ENCODE measurements around the gene CTNNA1.
A peak's percentile ranks its signal among the peaks of the same experiment; 100 is the strongest.

The CTNNA1 gene

DNA sequence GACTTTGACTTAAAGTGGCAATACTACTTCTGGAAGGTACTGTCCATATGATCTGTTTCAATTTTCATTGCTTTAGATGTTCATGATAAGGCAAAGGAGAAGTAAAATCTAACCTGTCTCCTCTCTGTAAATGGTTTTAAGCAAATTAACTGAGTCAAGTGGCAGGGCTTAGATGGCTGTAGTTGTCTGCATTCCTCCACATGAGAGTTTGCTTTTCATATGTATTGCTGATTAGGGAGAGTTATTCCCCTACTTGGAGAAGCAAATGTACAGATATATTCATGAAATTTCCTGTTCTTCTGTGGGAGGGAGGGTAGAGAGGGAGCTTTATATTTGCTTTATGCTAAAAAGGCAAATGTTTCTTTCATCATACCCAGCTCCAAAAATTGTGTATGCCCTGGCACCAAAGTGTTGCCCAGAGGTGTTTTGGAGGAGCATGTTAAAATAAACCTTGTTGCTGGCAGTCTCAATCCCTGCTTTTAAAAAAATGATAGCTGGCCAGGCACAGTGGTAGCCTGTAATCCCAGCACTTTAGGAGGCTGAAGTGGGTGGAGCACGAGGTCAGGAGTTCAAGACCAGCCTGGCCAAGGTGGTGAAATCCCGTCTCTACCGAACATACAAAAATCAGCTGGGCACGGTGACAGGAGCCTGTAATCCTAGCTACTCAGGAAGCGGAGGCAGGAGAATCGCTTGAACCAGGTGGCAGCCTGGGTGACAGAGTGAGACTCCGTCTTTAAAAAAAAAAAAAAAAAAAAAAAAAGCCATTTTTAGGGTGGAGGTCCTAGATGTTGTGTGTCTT, 125.4 kb downstream of the CTNNA1 start:
- no peak for TF ChIP-seq CTCF (IDR thresholded peaks at IDR 0.05)
- Mint-ChIP-seq H3K27me3 (ENCODE audit: low read depth, poor library complexity) (no peaks in the 10 kb centered on the region), H3K4me3 (no peak overlapping the region), H3K27ac (no peak overlapping the region), H3K36me3 (ENCODE audit: low read depth) (peaks cover 73% of the 10 kb centered on the region), H3K4me1 (peaks cover 52% of the 10 kb centered on the region), H3K9me3 (peaks cover 11% of the 10 kb centered on the region)
- DNase-seq, result no peak

DNA sequence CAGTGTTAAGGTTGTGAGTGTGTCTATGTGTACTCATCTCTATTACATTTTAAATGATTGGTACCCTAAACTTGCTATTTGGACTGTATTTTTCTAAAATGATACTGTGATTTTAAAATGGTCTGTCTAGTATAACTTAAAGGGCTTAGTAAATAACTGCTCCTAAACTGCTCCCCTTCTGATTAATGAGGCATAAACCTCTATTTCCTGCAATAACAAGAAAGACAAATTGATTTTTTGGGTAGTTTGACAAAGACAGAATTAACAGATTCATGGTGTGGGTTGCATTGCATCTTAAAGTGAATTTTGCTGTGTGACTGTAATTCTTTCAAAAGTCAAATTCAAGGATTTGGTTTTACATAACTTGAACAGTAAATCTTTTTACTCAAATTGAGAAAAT, 130.0 kb downstream of the CTNNA1 start:
- peaks cover 31% of the 10 kb centered on the region for H3K4me1 Mint-ChIP-seq
- H3K36me3 Mint-ChIP-seq (ENCODE audit: low read depth), result peaks cover 88% of the 10 kb centered on the region
- H3K27me3 Mint-ChIP-seq (ENCODE audit: low read depth, poor library complexity), result no peaks in the 10 kb centered on the region
- H3K27ac Mint-ChIP-seq, result peak overlapping the region; percentile 24
- H3K4me3 Mint-ChIP-seq, result no peak overlapping the region
- no peak for TF ChIP-seq CTCF (IDR thresholded peaks at IDR 0.05)
- peaks cover 5% of the 10 kb centered on the region for H3K9me3 Mint-ChIP-seq
- DNase-seq, result no peak

DNA sequence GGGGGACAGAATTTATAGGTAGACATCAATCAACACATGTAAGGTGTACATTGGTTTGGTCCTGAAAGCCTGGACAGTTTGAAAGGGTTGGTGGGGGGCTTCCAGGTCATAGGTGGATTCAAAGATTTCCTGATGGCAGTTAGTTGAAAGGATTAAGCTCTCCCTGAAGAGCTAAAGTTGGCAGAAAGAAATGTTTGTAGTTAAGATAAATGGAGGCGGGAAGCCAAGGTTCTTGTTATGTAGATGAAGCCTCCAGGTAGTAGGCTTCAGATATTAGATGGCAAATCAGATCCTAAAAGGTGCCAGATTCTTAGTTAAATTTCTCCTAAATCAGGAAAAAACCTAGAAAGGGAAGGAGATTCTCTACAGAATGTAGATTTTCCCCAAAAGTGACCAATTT, 130.9 kb downstream of the CTNNA1 start:
- no peak for DNase-seq
- no peak for TF ChIP-seq CTCF (IDR thresholded peaks at IDR 0.05)
- H3K27me3 Mint-ChIP-seq (ENCODE audit: low read depth, poor library complexity), result no peaks in the 10 kb centered on the region
- peaks cover 89% of the 10 kb centered on the region for H3K36me3 Mint-ChIP-seq (ENCODE audit: low read depth)
- no peak overlapping the region for H3K4me3 Mint-ChIP-seq
- peak overlapping the region; percentile 24 for H3K27ac Mint-ChIP-seq
- H3K4me1 Mint-ChIP-seq, result peaks cover 31% of the 10 kb centered on the region
- H3K9me3 Mint-ChIP-seq, result peaks cover 10% of the 10 kb centered on the region

DNA sequence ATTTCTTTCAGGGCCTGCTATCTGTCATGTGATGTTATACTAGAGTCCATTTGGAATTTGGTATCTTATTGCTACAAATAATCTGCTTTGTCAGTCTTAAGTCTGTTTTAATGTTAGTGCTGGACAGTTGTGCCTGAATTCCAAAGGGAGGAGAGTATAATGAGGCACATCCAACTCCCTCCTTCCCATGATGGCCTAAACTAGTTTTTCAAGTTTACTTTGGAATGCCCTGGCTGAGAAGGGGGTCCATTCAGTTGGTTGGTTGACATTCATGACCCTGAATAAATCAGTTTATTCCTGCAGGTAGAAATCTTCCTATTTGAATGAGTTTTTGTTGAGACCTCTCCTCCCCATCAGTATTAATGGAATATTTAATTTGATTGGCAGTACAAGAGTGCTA, 131.3 kb downstream of the CTNNA1 start:
- Mint-ChIP-seq H3K27ac (no peak overlapping the region), H3K36me3 (ENCODE audit: low read depth) (peaks cover 89% of the 10 kb centered on the region), H3K4me3 (no peak overlapping the region), H3K27me3 (ENCODE audit: low read depth, poor library complexity) (no peaks in the 10 kb centered on the region), H3K4me1 (peaks cover 31% of the 10 kb centered on the region), H3K9me3 (peaks cover 13% of the 10 kb centered on the region)
- TF ChIP-seq CTCF (IDR thresholded peaks at IDR 0.05), result no peak
- no peak for DNase-seq

DNA sequence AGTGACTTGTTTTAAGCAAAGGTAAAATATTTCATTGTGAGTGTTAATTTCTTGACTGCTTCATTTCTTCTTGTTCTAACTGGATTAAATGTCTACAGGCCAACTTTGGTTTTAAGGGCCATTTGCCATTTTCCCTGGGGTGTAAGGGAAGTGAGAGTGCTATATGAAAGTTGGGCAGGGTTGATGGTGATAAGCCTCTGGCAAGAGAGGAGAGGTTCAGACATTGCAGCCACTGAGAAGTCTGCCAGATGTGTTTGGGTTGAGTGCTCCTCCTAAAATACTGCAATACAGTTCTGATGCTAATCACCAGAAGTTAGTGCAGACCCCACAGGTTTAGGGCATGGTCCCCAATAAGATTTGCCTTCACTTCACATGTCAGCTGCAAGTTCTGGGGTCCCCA, 136.8 kb downstream of the CTNNA1 start:
- Mint-ChIP-seq H3K4me1 (peaks cover 9% of the 10 kb centered on the region), H3K27me3 (ENCODE audit: low read depth, poor library complexity) (no peaks in the 10 kb centered on the region), H3K27ac (no peak overlapping the region), H3K9me3 (peaks cover 25% of the 10 kb centered on the region), H3K36me3 (ENCODE audit: low read depth) (peaks cover 84% of the 10 kb centered on the region), H3K4me3 (no peak overlapping the region)
- no peak for DNase-seq
- no peak for TF ChIP-seq CTCF (IDR thresholded peaks at IDR 0.05)

DNA sequence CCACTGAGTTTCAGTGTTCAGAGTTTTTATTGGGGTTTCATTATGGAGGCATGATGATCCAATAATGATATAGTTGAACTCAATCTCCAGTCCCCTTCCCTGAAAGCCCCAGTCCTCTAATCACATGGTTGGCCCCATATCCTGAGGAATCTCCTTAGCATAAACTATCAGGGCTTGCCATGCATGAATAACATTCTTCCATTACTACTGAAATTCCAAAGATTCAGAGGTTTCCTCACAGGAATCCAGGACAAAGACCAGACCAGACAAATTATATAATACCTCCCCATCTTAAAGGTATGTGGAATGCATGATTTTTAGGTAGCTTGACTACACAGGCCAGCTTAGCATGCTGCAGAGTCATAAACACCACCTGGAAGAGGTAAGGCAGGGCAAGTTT, 137.4 kb downstream of the CTNNA1 start:
- Mint-ChIP-seq H3K27ac (no peak overlapping the region), H3K4me3 (no peak overlapping the region), H3K9me3 (peaks cover 25% of the 10 kb centered on the region), H3K4me1 (peaks cover 9% of the 10 kb centered on the region), H3K36me3 (ENCODE audit: low read depth) (peaks cover 82% of the 10 kb centered on the region), H3K27me3 (ENCODE audit: low read depth, poor library complexity) (no peaks in the 10 kb centered on the region)
- no peak for TF ChIP-seq CTCF (IDR thresholded peaks at IDR 0.05)
- DNase-seq, result no peak
